Measurements from ENCODE around the gene MVB12B.

MVB12B gene

DNA sequence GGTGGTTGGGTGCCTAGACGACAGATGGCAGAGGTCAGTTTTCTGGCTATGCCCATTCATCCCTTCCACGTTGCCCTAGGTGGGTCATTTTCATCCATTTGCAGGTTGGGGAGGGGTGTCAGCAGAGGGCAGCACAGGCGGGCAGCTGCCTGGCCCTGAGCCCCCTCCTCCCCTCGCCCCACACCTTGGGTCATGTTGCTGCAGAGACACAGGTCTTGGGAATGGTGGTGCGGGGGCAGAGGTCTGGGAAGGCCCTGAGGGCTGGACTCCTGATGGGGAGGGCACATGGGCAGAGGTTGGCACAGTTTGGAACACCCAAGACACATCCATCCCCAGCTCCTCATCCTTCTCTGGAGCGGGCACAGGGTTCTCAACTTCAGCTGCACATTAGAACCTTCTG lies 183.9 kb downstream of the MVB12B start:
- no peak for DNase-seq

DNA sequence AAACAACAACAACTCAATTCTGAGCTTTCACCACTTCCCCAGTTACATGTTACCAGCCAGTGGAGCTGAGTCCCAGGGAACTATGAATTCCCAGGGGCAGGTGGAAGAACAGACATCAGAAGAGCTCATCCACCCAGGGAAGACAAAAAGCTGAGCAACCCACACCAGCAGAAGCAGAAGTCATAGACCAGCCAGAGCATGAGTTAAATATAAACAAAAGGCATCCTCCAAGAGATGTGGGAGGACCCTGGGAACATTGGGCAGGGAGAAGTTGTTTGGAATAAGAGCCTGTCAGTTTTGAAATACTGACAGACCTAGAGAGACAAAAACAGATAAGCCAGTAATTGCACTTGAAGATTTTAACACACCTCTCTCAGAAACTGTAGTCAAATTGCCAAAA lies 184.8 kb downstream of the MVB12B start:
- no peak for DNase-seq

DNA sequence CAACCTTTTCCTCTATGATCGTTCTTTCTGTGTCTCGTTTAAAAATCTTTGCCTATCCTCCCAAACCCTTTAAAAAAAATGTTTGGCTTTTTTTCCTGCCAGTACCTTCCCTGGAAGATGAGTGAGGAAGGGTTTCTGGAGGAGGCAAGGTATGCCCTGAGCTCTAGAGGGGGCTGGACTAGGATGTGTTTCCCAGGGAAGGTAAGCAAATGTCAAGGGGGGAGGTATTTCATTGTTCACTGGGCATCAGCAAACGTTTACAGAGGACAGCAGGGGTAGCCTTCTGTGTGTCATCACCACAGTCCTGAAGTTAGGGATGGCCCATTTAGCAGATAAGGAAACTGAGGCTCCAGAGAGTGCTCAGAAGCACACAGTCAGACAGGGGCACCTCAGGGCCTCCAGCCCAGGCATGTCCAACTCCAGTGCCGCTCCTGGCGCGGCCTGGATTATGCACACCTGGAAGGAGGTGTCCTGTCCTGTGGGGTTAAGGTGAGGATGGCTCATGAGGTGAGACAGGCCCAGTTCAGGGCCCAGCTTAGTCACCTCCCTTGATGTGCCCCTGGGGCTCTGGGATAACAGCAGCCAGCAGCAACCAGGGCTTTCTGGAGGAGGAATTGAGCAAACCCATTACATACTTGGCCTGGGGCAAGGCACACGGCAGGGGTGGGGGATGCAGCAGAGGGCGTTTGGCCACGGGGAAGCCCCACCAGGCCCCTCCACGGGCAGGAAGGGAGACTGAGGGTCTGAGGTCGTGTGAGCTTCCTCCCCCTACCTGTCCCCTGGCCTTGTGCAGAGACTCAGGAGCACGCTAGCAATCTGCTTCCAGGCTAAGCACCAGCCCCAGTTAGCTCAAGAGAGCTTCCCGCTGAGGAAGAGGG lies 186.8 kb downstream of the MVB12B start:
- DNase-seq: no peak

DNA sequence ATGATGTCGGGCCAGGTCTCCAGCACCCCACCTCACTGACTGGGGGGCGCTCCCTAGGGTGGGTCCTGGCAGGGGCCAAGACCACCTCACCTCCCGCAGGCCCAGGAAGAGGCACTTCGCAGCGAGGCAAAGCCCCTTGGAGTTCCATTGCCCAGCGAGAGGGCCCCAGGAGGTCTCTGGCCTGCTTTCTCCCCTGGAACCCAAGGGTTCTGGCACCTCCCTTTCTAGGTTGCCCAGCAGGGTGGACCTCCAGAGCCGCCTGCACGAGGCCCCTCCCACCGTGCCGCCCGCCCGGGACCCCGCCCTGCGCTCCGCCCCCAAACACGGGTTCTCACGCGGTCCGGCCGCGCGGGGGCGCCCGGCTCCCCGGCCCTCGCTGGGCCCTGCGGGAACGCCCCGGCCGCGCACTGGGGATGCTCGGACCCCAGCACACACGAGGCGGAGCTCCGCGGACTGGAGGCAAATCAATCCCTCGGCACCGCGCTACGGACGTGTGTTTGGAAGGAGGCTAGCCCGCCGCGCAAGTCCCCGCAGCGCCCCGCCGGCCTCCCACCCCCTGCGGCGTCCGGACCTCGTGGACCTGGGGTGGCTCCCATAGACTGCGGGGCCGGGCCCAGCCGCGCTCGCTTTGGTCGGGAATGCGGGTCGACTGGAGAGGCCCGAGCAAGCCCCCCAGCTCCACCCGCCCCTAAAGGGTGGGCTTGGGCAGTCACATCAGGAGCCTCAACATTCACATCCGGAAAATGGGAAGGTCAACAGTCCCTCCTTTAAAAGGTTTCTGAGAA lies 187.6 kb downstream of the MVB12B start:
- DNase-seq: peak; percentile 70

DNA sequence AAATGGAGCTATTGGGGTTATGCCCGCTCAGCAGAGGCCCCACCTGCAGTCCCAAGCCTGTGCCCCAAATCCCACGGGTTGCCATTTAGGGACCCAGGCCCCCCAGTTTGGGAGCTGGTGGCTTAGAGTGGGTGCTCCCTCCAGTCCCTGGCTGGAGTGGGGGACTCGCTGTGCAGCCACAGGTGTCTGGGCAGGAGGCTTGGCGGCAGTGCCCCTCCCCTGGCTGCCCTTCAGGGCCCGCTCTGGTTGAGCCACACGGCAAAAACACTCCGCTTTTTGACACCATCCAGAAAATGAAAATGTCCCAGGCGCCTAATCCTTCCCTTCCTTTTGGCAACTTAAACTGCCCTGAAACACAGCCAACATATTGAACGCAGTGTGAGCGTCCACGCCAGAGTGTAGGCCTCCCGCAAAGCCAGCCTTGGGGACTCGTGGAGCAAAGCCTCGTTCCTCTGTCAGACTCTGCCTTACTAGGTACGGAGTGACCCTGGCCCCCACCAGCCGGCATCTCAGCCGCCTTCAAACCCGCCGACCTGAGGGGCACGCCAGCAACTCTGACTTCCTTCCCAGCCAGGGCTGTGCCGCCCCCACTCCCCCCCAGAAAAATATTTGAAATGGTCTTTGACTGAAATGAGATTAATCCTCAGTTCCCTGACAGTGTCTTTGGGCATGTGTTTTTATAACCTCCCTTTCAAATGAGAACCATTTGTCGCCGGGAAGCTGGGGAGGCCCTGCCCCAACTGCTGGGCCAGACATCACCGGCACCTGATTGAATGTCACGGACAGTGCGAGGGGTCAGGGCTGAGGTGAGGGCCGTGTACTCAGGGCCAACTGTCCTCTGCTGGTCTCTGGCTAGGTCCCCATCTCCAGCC lies 188.6 kb downstream of the MVB12B start:
- no peak for DNase-seq

DNA sequence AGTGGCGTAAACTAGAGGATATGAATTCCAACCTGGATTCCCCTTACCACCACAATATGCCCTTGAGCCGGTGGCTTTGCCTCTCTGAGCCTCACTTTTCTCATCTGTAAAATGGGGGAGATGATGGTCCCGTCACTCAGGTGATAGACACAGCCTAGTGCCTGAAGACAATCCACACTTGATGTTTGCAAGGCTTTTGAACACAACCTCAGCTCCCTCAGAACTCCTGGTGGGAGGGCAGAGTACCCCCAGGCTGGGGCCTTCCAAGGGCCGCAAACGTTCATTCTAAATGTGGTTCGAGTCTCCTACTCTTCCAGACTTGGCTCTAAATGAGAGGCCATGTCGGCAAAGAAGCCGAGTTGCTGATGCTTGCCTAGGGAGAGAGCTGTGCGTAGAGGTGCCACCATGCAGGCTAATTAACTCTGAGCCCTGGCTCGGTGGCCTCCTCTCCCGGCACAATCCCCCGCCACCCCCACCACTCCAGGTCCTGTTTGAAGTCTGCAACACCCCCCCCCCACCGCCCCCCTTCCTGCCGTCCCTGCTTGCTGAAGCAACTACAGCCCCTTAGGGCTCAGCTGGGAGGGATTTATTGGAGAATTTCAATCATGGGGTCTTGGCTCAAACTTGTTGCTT lies 189.4 kb downstream of the MVB12B start:
- no peak for DNase-seq

DNA sequence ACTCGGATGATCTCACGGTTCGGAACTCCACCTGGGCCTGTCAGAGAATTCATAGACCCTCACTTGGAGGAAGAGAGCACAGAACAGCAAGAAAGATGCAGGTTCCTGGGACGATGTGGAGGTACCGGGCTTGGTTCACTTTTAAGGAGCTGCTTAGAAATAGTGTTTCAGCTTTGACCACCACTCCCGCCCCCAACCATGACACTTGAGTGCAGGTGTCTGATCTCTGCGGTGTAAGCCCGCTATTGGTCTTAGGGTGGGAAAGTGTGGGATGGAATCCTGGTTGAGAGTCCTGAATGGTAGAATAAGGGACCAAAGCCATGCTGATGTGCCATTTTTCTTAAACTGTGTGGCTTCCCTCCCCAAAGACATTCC lies 189.9 kb downstream of the MVB12B start:
- no peak for DNase-seq

DNA sequence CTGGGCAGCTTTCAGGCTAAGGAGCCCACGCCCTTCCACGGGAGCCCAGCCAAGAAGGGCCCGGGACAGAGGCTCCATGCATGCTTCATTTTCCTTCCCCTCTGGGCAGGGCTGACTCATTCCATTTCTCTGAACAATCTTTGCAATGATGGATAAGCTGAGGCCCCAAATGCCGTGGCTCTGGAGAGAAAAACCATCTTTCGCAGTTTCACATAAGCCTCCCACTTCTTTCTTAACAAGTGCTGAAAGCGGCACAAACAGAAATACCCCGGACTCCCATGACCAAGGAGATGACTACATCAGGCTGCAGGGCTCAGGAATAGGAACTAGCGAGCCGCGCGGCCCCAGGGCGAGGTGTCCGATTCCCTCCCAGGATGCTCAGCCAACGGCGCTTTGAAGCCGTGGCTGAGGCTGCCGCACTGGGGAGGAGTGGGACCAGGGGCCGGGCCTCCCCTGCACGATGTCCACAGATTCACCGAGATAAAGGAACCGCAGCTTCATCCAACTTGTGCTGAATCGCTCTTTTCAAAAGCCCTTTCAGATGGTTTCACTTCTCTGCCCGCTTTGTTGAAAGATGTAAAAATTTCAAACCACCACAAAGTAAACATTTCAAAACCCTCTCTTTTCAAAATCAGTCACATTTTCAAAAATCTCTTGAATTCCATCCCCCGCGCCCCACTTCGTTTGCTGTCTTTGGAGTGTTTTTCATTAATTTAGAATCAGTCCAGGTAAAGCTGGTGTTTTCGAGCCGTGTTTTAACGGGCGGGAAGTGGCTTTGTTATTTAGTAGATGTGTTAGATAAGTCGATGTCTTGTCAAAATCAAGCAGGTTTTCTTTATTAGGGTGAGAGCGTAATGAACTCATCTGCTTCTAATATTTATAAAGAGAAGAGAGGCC lies 190.6 kb downstream of the MVB12B start:
- peak; percentile 60 for DNase-seq

DNA sequence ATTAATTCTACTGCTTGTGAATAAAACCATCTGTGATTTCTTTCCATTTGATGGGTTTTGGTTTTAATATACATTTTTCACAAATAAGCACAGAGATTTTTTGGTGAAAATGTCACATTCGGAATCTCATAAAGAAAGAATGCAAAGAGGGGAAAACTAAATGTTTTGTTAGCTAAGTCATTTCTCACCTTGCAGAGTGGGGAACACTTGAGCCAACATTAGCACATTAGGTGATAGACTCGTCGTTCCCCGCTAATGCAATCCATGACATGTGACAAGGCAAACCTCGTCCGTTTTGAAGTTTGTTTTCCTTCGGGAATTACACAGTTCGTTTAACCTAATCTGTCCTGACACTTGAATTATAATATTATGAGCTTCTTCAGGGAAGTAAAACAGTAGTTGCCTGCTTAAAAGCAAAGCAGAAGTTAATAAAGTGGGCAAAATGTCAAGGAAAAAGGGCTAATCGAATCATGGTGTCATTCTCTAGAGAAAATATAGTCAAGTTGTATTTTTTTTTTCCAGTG lies 191.3 kb downstream of the MVB12B start:
- DNase-seq: no peak

DNA sequence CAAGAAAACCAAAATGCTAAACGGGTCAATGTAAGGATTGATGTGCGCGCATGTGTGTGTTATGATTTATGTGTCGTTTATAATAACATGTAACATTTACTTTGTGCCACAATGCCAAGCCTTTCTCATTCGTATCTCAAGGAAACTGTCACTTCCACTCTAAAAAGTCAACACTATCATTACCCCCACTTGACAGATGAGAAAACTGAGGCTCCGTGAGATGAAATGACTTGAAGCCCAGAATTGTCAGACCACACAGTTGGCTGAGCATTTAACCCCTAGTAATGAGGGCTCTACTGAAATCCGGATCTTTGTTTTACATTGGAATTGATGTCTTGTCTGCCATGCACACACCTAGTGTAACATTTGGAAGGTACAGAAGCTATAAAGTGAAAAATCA lies 192.1 kb downstream of the MVB12B start:
- no peak for DNase-seq

DNA sequence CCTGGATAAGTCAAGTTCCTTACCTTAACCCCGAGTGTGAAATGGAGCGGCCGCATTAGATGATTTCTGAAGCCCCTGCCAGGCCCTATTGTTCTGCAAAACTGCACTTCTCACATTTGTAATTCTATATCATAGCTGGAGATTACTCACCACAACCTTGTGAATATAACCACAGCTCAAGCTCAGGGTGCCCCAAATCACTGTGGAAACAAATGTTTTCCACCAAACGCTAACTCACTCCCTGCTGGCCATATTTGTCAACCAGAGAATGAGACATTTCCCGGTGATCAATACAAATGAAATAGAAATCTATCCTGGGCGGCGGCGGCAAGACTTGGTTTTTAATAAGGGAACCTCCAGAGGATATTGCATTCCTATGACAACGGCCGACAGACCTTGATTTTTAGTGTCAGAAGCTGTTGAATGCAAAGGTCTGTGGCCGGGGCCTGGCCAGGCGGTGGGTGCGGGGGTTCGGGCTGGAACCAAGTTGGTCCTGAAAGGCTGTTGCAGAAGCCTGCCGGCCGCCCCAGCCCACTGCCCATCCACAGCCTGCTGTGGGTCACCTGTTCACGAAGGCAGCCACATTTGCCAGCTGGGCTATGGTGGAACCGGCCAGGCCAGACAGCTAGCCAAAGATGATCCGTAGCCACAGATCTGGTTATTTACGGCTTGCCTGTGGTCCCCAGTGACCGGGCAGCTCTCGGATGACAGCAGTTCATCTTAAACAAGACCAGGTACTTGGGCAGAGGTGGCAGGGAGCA lies 193.2 kb downstream of the MVB12B start:
- DNase-seq: peak; percentile 33

DNA sequence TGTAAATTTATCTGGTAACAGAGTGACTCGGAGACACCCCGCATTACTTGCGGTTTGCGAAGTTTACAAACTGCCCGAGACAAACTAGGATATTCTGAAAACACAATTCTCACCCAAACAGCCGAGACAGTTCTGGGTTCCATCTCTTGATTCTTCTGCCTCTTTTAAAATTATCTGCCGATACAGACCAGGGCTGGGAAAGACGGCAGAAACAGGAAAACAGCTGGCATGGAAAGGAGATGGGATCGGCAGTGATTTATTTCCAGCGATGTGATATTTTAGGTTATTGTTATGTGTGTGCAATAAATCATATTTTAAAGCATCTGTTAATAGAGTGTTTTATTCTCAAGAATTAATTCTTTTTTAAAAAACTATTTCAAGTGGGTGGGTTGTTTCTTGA lies 193.8 kb downstream of the MVB12B start:
- DNase-seq: no peak

DNA sequence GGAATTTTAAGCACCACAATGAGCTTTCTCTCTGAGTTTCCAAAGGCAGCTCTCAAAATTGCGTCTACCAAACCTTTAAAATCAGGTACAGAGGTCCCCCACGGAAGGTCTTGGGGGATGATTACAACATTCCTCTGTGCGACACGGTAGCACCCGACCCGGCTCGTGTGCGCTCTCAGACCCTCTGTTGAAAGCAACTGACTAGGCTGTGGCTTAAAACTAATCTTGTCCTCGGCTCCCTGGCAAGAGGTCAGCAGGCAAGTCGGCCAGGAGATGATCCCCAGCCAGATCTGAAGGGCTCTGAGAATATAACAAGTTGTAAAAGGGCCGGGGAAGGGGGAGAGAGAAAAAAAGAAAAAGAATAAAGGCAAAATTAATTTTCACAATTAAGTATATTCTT lies 194.5 kb downstream of the MVB12B start:
- DNase-seq: no peak

DNA sequence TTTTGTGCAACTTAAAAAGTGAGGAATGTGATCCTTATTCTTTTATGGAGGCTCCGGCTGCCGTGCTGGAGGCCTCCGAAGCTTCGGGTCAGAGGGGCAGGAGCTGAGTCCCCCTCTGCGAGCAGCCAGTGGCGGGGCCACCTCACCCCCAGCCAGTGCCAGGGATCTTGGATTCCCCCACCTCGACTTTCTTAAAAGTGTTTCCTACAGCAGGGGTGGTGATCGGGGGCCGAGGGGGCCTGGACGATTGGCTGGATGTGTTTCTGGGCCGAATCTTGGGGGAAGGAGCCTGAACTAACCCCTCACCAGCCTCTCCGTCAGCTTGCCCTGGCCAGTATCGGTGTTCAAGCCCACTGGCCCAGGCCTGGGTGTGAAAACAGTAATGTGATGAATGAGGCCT lies 194.9 kb downstream of the MVB12B start:
- no peak for DNase-seq

DNA sequence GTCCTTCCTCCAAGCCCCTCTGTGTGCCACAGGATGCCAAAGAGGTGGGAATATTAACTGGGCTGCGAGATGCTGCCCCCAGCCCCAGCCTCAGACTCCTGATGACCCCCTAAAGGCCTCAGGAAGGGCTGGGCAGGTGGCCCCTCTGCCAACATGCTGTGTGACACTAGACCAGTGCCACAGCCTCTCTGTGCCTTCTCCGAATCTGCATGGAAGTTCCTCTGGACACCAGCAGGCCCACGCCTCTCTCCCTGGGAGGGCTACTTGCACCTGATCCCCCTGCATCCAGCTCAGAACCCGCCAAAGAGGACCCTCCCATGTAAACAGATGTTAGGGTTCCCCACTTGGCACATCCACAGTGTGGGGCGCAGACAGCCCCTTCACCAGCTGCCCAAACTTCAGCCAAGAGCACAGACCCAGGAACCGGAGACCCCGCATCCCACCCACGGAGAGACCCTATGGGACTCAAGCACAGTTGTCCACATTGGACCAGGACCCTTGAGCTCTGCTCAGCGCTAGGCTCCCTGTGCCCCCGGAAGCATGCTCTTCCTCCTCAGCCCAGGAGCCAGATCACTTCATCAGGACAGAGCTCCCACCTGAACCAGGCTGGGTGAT lies 195.5 kb downstream of the MVB12B start:
- DNase-seq: no peak

DNA sequence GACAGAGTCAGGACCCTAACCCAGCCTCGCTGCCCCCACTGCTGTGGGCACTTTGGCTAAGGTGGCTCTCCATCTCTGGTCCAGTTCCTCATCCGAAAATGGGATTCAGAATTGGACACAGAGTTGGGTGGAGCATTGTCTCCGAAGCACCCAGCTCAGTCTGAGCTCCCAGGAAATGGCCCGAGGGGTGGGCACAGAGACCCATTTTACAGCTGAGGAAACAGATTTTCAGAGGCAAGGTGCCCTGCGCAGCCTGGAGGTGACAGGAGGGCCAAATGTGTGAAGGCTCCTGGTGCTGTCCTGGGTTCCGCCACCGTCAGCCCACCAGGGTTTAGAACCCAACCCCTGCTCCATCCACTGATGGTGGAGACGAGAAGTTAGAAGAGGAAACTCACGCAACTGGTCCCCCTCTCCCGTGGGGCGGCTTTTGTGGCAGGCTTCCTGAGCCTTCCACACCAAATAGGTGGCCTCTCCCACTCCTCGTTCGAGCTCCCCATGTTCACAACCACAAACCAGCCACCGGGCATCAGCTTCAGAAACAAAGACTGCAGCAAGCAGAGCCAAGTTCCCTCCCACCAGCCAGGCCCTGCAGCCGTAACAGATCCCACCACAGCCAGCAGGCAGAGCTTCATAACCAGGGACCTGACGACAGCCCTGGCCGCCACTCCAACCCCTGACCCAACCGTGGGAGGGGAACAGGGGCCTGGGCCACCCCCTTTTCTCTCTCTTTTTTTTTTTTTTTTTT lies 196.2 kb downstream of the MVB12B start:
- DNase-seq: no peak

DNA sequence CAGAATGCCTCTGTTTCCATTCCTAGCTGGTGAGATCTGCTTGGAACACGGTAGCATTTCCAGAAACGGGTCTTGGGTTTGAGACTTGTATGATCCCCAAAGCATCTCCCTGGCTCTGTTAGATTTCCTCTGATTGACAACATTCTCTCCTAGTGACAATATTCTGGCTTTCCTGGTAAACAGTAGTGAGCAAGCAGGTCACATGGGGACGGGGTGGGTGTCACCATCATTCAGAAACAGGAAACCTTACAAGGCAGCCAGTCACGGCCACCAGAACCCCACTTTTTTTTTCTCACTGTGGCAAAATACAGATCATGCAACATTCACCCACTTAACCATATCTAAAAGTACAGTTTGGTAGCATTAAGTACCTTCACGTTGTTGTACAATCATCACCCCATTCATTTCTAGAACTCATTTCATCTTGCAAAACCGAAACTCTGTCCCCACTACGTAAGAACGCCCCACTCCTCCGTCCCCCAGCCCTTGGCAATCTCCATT lies 197.0 kb downstream of the MVB12B start:
- DNase-seq: peak; percentile 67

DNA sequence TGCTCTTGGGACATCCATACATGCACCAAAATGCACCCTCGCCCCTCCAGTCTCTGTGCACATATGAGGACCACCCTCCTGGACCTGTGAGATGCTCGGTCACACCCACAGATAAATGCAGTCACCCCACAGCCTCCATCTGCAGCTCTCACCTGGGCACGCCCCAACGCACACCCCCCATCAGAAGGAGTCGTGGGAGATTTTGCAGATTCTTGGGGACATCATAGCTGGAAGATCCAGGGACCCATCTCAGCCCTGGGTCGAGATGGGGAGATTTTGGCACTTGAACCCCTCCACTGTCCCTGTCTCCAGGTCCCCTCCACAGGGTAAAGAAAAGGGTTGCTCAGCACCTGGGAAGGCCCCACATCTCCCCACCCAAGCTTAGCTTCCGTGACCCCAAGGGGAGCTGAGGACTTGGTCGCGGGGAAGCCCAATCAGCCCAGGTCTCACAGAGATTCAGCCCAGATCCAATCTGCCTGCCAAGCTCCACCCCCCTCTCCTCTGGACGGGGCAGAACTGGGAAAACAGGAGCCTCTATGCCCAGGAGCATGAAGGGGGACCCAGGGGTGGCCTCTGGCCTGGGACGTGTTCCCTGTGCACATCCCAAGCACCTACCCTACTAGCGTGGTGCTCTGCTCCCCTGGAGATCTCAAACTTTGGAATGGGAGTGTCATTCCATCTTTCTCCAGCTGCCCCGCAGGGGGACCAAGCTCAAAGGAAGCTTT lies 197.9 kb downstream of the MVB12B start:
- no peak for DNase-seq

All from activated naive CD4-positive, alpha-beta T cell treated with Interleukin-2 at 50 U/mL for 16 hours (primary cell).